ENCODE measurements around the gene ENO1.
"Not testable (repeated sequence)": the region's sequence is repeated elsewhere in the genome, so short reads cannot be mapped to it uniquely, and the experiment has no call there.

The ENO1 gene

GRCh38 chr1:8878448-8878697, at the start of gene ENO1:
Gene ENO1 (minus strand): TSS chr1:8878686. CDS start chr1:8874908, 3,778 bp downstream.
- no peak for DNase-seq (ENCODE audit: low spot score)

- DNase-seq (ENCODE audit: low spot score) = no peak
These were observed 48.5 kb upstream of the ENO1 start for GRCh38 chr1:8926707-8927694.

GRCh38 chr1:8925960-8926359, 47.5 kb upstream of the ENO1 start:
- DNase-seq (ENCODE audit: low spot score) = no peak

GRCh38 chr1:8925406-8925805, 46.9 kb upstream of the ENO1 start:
- no peak for DNase-seq (ENCODE audit: low spot score)

GRCh38 chr1:8922962-8923361, 44.5 kb upstream of the ENO1 start:
- no peak for DNase-seq (ENCODE audit: low spot score)

GRCh38 chr1:8917536-8917935, 39.0 kb upstream of the ENO1 start:
- DNase-seq (ENCODE audit: low spot score) = not testable (repeated sequence)

GRCh38 chr1:8915446-8915845, 37.0 kb upstream of the ENO1 start:
- DNase-seq (ENCODE audit: low spot score) = no peak

- no peak for DNase-seq (ENCODE audit: low spot score)
These were observed 36.0 kb upstream of the ENO1 start for GRCh38 chr1:8914466-8914865.

- no peak for DNase-seq (ENCODE audit: low spot score)
These were observed 35.0 kb upstream of the ENO1 start for GRCh38 chr1:8913457-8913856.

GRCh38 chr1:8911416-8912309, 33.2 kb upstream of the ENO1 start:
- no peak for DNase-seq (ENCODE audit: low spot score)

GRCh38 chr1:8910914-8911313, 32.4 kb upstream of the ENO1 start:
- DNase-seq (ENCODE audit: low spot score) = no peak

GRCh38 chr1:8910331-8910730, 31.8 kb upstream of the ENO1 start:
- DNase-seq (ENCODE audit: low spot score) = no peak

- DNase-seq (ENCODE audit: low spot score) = no peak
These were observed 30.1 kb upstream of the ENO1 start for GRCh38 chr1:8908388-8909151.

GRCh38 chr1:8905582-8906191, 27.2 kb upstream of the ENO1 start:
- no peak for DNase-seq (ENCODE audit: low spot score)

GRCh38 chr1:8903908-8904650, 25.6 kb upstream of the ENO1 start:
- DNase-seq (ENCODE audit: low spot score) = no peak

GRCh38 chr1:8903410-8903809, 24.9 kb upstream of the ENO1 start:
- no peak for DNase-seq (ENCODE audit: low spot score)

GRCh38 chr1:8902765-8903164, 24.3 kb upstream of the ENO1 start:
- no peak for DNase-seq (ENCODE audit: low spot score)

GRCh38 chr1:8900684-8901083, 22.2 kb upstream of the ENO1 start:
- DNase-seq (ENCODE audit: low spot score) = not testable (repeated sequence)

- no peak for DNase-seq (ENCODE audit: low spot score)
These were observed 20.6 kb upstream of the ENO1 start for GRCh38 chr1:8899046-8899445.

GRCh38 chr1:8898418-8898817, 19.9 kb upstream of the ENO1 start:
- not testable (repeated sequence) for DNase-seq (ENCODE audit: low spot score)

GRCh38 chr1:8897505-8897904, 19.0 kb upstream of the ENO1 start:
- DNase-seq (ENCODE audit: low spot score) = not testable (repeated sequence)
